Endometrial microvascular endothelial cells (primary cell): ENCODE data around the gene SRP14. TPM values are rescaled to one million over a fixed set of nuclear protein-coding genes. Genes with fewer than 3 reads are reported as not detected.
"Not testable (repeated sequence)": the region's sequence is repeated elsewhere in the genome, so short reads cannot be mapped to it uniquely, and the experiment has no call there.

Experiments used
- in situ Hi-C: cut with HindIII; loops from 2 replicates; pipeline ENCODE4 v1.10.0; 2017; ENCODE audit warnings: low sequenced_read_pairs, low pct_unique_long_range_greater_than_20kb; ENCODE audit errors: inconsistent ontology term
- total RNA-seq: library from RNA; depleted of rRNA; stranded (reverse); fragments of >200 nt; gene quantifications from one replicate; pipeline ENCODE4 v1.2.3, GENCODE V29; 2015; ENCODE audit errors: inconsistent ontology term

Gene SRP14
- 228 TPM for total RNA-seq

- in situ Hi-C loops = loop anchor here (25.0 kb wide), 1 partner anchor 173 kb away; no protein-coding TSS in a partner anchor
These were observed at the start of gene SRP14 for GRCh38 chr15:40038638-40039543. TSS of gene SRP14 (minus strand) at chr15:40039181. CDS start at chr15:40039116, 65 bp downstream.

GRCh38 chr15:40087991-40088928, 49.3 kb upstream of the SRP14 start:
- in situ Hi-C loops = no loop called here

GRCh38 chr15:40087068-40087810, 48.3 kb upstream of the SRP14 start:
- in situ Hi-C loops = no loop called here

- in situ Hi-C loops = no loop called here
These were observed 46.3 kb upstream of the SRP14 start for GRCh38 chr15:40085266-40085665.

- in situ Hi-C loops = no loop called here
These were observed 45.7 kb upstream of the SRP14 start for GRCh38 chr15:40084650-40085049.

- in situ Hi-C loops = no loop called here
These were observed 43.4 kb upstream of the SRP14 start for GRCh38 chr15:40082195-40082883.

GRCh38 chr15:40081691-40082194, 42.8 kb upstream of the SRP14 start:
- in situ Hi-C loops = no loop called here

GRCh38 chr15:40080847-40081246, 41.9 kb upstream of the SRP14 start:
- in situ Hi-C loops = no loop called here

- in situ Hi-C loops = no loop called here
These were observed 41.1 kb upstream of the SRP14 start for GRCh38 chr15:40080104-40080503.

- in situ Hi-C loops = no loop called here
These were observed 40.5 kb upstream of the SRP14 start for GRCh38 chr15:40079456-40079855.

GRCh38 chr15:40075298-40076044, 36.5 kb upstream of the SRP14 start:
- in situ Hi-C loops = no loop called here

GRCh38 chr15:40074656-40075055, 35.7 kb upstream of the SRP14 start:
- in situ Hi-C loops = not testable (repeated sequence)

GRCh38 chr15:40073716-40074490, 34.9 kb upstream of the SRP14 start:
- in situ Hi-C loops = not testable (repeated sequence)

GRCh38 chr15:40072216-40072990, 33.4 kb upstream of the SRP14 start:
- in situ Hi-C loops = no loop called here

GRCh38 chr15:40070608-40071218, 31.7 kb upstream of the SRP14 start:
- in situ Hi-C loops = no loop called here

GRCh38 chr15:40070166-40070557, 31.2 kb upstream of the SRP14 start:
- in situ Hi-C loops = no loop called here
